UCSD-AML1 (cell line): ENCODE results near the gene LBP.
"Not testable (repeated sequence)": the region's sequence is repeated elsewhere in the genome, so short reads cannot be mapped to it uniquely, and the experiment has no call there.

Experiments used
- DNase-seq: peaks from one replicate; lab custom pipeline; 2025; ENCODE audit not compliant: unreplicated experiment; lab: John Stamatoyannopoulos, UW

LBP gene

GRCh38 chr20:38346247-38346651 lies at the start of gene LBP:
Gene LBP, plus strand, starts transcription at chr20:38346482. Its CDS starts 35 bp downstream, at chr20:38346517.
- no peak for DNase-seq

GRCh38 chr20:38297916-38298674 lies 48.2 kb upstream of the LBP start:
- no peak for DNase-seq

DNA sequence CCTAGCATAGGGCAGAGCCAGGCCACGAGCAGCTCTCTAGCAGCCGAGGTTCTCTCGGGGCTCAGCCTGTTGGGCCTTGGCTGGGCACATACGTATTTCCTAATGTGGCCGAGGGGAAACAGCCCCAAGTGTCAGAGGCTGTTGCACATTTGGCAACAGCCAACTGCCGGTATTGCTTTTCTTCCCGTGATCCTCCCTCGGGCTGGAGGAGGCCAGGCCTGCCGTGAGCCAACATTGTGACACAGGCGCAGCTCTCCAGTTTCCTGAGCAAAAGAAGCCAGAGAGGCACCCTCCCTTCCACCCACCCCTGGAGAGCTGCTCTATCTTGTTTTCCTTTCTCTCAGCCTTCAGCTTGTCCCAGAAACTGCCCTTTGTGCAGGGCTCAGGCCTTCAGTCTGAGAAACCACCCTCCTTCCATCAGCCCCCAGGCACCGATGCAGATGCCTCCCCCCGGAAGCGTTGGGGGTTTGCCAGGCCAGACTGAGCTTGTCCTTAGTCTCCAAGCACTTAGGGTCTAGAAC lies 47.5 kb upstream of the LBP start:
- peak; percentile 42 for DNase-seq

- DNase-seq: no peak
Measured at GRCh38 chr20:38299963-38300362, 46.3 kb upstream of the LBP start.

DNA sequence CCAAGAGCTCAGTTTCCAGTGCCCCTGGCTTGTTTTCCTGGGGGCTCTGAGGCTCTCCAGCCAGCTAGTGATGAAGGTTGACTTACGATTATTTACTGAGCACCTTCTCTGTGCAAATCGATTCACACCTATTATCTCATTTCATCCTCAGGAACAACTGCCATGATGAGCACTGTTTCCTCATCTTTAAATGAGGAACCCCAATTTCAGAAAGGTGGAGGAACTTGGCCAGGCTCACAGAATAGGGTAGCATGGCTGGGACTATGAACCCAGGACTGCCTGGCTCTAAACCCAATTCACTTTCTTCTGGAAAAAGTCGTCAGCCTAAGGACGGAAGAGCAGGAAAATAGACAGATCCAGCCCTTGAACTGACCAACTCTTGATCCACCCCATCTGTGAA lies 45.8 kb upstream of the LBP start:
- DNase-seq: no peak

DNA sequence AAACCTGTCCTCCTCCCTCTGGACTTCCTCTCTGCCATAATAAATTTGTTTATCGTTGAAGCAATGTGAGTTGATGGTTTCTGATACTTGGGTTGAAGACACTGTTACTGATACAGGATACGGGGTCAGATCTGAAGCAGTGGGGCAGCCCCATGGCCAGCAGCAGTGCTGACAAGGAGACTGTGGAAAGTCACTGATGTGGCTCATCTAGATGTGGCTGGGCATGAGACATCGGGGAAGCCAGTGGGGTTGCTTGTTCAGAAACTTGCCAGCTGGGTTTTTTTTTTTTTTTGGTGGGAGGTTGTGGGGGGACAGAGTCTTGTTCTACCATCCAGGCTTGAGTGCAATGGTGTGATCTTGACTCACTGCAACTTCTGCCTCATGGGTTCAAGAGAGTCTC lies 45.0 kb upstream of the LBP start:
- no peak for DNase-seq

DNA sequence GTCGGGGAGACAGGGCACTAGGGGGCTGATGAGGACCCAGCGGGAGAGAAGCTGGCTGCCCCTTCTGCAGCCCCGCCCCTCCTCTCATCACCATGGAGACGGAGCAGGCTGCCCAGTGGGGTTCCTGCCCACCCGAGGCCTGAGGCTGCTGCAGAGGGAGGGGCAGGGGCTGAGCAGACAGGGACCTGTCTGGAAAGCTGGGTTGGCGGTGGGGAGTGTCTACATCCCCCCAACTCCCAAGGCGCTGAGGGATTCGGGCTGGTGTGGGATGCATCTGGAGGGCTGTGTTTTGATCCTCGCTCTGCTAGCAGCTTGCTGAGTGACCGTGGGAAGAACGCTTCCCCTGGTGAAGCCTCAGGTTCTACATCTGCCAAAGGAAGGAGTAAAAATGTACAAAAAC lies 43.5 kb upstream of the LBP start:
- DNase-seq: no peak

DNA sequence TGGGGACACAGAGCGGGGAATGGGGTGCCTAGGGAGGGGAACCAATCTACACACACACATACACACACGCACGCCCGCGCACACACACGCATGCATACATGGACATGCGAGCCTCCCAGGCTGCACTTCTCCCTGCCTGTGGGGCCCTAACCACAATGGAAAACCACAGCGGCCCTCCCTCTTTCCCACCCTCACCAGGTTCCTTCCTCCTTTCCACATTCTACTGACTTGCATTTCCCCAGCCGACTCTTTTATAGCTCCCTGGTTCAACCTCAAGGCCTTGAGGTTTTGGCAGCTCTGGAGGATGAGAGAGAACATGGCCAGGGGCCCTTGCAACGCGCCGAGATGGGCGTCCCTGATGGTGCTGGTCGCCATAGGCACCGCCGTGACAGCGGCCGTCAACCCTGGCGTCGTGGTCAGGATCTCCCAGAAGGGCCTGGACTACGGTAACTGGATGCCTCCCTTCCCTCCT lies 42.3 kb upstream of the LBP start, which contains the start of gene BPI:
TSS of gene BPI (plus strand) at position 249 of the 472 bp plus-strand sequence. CDS start at position 317, 68 bp downstream.
- peak; percentile 90 for DNase-seq

- DNase-seq: peak; percentile 74
Measured at GRCh38 chr20:38304845-38305447, 41.3 kb upstream of the LBP start.

GRCh38 chr20:38305541-38305940 lies 40.7 kb upstream of the LBP start:
- no peak for DNase-seq

DNA sequence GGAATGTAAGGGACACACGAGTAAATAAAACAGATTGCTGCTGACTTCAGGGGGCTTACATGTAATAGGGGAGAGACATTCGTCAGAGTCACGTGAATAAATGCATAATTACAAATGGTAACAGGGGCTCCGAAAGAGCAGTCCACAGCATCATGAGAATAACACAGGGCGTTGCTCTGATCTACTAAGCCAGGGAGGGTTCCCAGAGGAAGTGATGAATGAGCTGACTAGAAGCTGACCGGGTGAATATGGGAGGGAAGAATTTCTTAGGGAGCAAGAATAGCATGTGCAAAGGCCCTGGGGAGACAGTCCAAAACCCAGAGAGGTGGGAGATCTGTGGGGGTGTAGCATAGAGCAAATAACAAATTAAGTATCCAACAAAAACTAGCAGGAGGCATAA lies 39.9 kb upstream of the LBP start:
- no peak for DNase-seq

GRCh38 chr20:38307371-38308046 lies 38.8 kb upstream of the LBP start:
- DNase-seq: peak; percentile 36

GRCh38 chr20:38308047-38308438 lies 38.2 kb upstream of the LBP start:
- no peak for DNase-seq

DNA sequence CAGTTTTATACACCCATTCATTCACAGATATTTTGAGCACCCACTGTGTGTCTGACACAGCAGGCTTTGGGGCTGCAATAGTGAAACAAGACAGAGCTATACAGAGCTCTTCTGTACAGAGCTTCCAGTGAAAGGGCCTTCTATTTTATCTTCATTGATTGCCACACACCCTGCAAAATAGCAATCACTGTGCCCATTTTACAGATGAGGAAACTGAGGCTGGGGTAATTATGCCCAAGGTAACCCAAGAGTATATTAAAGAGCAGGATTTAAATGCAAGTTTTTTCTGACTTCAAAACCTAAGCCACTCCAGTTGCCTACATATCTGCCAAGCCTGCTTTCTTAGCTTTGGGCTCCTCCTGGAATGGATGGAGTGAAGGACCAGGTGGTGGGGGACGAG lies 37.8 kb upstream of the LBP start:
- DNase-seq: no peak

DNA sequence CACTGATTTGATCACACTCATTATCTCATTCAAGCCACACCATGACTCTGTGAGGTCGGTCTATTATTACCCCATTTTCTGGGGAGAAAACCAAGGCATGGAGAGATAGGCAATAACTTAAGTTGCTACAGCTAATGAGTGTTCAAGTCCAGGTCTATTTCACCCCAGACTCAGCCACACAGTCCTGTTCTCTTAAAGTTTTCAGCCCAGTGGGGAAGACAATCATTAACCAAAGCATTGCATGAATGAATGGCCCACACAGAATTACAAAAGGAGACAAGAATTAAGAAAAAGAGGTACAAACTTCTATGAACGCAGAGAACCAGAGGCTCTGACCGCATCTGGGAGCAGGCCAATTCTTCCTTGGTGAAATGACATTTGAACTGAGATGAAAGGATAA lies 35.2 kb upstream of the LBP start:
- no peak for DNase-seq

GRCh38 chr20:38311491-38311890 lies 34.8 kb upstream of the LBP start:
- DNase-seq: no peak

DNA sequence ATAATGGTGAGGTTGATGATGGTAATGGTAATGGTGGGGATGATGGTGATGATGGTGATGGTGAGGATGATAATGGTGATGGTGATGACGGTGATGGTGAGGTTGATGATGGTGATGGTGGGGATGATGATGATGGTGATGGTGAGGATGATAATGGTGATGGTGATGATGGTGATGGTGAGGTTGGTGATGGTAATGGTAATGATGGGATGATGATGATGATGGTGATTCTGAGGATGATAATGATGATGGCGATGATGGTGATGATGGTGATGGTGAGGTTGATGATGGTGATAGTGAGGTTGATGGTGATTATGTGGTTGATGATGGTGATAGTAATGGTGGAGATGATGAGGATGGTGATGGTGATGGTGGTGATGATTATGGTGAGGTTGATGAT lies 32.6 kb upstream of the LBP start:
- no peak for DNase-seq

DNA sequence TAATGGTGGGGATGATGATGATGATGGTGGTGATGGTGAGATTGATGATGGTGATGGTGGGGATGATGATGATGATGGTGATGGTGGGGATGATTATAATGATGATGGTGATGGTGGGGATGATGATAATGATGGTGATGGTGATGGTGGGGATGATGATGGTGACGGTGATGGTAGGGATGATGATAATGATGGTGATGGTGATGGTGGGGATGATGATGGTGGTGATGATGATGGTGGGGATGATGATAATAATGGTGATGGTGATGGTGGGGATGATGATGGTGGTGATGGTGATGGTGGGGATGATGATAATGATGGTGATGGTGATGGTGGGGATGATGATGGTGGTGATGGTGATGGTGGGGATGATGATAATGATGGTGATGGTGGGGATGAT lies 31.9 kb upstream of the LBP start:
- DNase-seq: not testable (repeated sequence)

- no peak for DNase-seq
Measured at GRCh38 chr20:38315290-38315966, 30.9 kb upstream of the LBP start.

DNA sequence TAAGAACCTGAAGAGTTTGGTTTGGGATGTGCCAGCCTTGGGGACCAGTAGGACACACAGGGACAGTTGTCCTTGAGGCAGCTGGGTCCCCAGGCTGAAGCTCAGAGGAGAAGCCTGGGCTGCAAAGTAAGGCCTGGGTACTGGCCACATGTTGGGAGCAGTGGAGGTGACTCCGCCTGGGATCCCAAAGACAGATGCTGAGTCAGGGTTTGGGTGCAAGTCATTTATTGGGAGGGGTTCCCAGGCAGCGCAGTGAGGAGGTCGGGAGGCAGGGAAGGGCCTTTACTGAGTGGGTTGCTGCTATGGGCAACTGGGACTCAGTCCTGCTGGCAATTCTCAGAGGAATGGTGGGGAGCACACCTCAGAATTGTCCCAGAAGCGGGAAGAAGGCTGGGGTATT lies 29.9 kb upstream of the LBP start:
- DNase-seq: no peak

GRCh38 chr20:38317422-38317821 lies 28.9 kb upstream of the LBP start:
- no peak for DNase-seq
